ENCODE data around the gene PTPRN2.
"Not testable (repeated sequence)": the region's sequence is repeated elsewhere in the genome, so short reads cannot be mapped to it uniquely, and the experiment has no call there.

PTPRN2 gene

DNA sequence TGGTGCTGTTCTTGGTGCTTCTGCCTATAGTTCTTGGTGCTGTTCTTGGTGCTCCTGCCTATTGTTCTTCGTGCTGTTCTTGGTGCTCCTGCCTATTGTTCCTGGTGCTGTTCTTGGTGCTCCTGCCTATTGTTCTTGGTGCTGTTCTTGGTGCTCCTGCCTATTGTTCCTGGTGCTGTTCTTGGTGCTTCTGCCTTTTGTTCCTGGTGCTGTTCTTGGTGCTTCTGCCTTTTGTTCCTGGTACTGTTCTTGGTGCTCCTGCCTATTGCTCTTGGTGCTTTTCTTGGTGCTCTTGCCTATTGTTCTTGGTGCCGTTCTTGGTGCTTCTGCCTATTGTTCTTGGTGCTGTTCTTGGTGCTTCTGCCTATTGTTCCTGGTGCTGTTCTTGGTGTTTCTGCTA lies 71.1 kb downstream of the PTPRN2 start:
- DNase-seq (ENCODE audit: low read depth in 2 of 2) = no peak

DNA sequence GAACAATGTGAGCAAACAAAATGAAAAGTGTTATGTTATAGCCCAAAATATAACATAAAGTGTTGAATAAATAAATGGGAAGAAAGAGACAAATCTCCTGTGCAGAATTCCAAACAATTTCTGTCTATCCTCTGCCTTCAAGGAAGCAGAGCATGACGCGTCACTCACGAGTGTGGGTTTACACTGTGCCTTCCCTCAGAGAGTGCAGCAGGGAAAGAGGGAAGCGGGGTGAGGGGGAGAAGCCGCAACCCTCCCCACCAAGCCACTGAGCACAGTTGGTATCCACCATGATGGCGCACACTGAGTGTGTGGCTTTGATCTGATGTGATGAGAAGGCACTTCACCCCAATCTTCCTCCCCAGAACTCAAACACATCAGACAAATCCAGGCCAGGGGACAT lies 74.8 kb downstream of the PTPRN2 start:
- DNase-seq (ENCODE audit: low read depth in 2 of 2) = no peak

DNA sequence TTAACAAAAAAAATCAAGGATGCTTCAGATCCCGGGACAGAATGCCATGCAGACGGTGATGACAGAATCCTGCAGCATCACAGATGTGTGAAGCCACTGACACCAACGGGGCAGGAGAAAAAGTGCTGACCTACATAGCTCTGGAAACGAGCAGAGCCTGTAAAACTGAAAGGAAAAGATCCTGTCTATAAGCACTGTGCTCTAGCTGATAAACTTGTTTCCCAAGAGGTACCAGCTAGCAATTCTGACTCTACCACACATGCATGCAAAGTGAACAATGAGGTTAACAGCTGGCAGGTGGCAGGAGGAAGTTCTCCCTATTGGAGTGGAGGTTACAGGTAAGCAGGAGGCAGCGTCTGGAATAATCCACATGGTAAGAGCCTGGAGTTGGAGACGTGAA lies 75.6 kb downstream of the PTPRN2 start:
- DNase-seq (ENCODE audit: low read depth in 2 of 2) = no peak

DNA sequence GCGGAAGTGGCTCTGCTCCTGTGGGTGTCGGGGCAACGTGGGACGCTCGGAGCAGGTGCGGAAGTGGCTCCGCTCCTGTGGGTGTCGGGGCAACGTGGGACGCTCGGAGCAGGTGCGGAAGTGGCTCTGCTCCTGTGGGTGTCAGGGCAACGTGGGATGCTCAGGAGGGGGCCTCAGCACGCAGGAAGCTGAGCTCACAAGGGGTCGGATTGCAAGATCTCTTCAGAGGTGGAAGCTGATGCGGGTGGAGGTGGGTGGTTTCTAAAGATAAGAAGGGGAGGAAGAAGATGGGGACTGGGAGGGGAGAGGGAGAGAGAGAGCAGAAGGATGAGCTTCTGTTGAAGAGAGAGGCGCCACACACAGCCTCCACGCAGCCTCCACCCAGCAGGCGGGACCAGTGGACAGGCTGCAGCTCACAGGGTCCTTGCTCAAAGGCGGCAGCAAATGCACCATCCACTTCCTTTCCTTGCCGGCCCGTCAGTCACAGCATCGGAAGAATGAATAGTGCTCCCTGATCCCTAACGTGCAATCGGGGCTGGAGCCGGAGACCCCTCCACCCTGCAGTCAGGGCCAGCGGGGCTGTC lies 78.7 kb downstream of the PTPRN2 start:
- no peak for DNase-seq (ENCODE audit: low read depth in 2 of 2)

DNA sequence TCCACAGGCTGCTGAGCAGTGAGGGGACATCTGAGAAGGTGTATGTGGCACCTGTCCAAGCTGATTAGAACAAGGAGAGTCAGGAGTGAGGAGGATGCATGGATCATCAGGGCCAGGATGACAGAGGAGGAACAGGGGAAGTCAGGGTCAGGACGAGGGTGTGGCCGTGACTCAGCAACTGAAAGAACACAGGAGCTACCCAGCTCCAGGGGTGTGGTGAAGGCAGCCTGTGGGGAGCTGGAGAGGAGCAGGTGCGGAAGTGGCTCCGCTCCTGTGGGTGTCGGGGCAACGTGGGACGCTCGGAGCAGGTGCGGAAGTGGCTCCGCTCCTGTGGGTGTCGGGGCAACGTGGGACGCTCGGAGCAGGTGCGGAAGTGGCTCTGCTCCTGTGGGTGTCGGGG lies 79.3 kb downstream of the PTPRN2 start:
- not testable (repeated sequence) for DNase-seq (ENCODE audit: low read depth in 2 of 2)

DNA sequence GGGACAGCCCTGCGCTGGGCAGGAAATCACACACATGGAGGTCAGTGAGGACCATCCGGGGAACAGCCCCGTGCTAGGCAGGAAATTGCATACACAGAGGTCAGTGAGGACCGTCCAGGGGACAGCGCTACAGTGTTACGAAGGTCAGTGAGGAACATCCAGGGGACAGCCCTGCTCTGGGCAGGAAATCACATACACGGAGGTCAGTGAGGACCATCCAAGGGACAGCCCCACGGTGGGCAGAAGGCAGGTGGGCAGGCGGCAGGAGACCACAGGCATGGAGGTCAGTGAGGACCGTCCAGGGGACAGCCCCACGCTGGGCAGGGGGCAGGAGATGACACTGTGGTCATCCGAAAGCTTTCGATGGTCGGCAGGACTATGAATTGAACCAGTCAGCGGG lies 79.7 kb downstream of the PTPRN2 start:
- no peak for DNase-seq (ENCODE audit: low read depth in 2 of 2)

DNA sequence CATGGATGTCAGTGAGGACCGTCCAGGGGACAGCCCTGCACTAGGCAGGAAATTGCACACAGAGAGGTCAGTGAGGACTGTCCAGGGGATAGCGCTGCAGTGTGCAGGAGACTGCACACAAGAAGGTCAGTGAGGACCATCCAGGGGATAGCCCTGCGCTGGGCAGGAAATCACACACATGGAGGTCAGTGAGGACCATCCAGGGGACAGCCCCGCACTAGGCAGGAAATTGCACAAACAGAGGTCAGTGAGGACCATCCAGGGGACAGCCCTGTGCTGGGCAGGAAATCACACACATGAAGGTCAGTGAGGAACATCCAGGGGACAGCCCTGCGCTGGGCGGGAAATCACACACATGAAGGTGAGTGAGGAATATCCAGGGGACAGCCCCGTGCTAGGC lies 80.4 kb downstream of the PTPRN2 start:
- not testable (repeated sequence) for DNase-seq (ENCODE audit: low read depth in 2 of 2)

DNA sequence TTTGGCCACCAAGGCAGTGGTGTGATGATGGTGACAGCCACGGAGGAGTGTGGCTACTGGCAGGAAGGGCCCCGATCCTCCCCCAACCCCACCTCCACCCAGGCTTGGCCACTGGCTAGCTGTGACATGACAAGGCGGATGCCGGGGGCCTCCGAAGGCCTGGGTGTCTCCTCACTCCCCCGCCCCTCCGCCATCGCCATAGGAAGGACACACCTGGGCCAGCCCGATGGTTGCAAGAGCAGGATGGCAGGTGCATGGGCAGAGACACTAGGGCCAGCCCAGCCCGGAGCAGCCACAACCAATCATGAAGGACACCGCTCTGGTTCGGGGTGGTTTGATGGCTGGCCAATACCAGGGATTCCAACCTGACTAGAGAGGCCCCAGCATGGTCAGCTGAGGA lies 81.0 kb downstream of the PTPRN2 start:
- no peak for DNase-seq (ENCODE audit: low read depth in 2 of 2)

DNA sequence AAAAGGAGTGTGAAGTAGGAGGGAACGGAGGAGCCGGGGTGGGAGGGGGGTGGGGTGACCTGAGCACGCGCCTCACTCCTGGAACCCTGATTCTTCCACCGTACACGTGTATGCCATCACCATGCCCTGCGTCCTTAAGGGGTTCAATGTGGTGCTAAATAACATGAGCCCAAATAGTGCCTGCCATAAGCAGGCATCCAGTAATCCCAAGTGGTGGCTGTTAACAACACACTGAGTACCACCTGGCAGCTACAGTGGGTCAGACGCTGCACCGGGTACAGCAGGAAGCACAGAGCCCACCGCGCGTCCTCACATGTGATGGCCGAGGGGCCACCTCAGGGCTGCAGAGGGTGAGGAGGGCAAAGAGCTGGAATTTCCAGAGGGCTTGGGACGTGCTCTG lies 81.9 kb downstream of the PTPRN2 start:
- DNase-seq (ENCODE audit: low read depth in 2 of 2) = no peak

DNA sequence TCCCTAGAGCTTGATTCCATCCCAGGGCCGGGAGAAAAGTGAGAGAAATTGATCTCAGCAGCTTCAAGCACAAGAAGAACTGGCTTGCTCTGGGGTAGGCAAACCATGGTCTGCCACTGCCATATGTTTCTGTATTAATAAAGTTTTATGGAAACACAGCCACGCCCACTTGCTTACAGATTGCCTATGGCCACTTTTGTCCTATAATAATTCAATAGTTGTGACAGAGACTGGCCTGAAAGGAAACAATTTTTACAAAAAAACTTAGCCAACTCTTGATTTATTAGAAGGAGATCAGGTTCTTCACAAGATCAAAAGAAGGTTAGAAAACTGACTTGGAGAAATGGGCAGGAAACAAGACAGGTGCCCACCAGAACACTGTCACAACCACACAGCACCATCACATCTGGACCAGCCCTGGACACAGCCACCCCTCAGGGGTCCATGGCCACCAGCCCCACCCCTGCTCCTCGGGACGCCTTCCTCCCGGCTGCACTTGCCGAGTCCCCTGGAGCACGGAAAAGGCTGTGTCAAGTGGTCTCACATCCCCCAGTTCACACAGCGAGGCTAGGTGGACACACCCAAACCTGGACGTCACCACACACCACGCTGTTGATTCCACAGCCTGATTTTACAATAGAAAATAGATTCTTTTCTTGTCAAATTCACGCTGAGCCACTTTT lies 85.4 kb downstream of the PTPRN2 start:
- DNase-seq (ENCODE audit: low read depth in 2 of 2) = no peak

DNA sequence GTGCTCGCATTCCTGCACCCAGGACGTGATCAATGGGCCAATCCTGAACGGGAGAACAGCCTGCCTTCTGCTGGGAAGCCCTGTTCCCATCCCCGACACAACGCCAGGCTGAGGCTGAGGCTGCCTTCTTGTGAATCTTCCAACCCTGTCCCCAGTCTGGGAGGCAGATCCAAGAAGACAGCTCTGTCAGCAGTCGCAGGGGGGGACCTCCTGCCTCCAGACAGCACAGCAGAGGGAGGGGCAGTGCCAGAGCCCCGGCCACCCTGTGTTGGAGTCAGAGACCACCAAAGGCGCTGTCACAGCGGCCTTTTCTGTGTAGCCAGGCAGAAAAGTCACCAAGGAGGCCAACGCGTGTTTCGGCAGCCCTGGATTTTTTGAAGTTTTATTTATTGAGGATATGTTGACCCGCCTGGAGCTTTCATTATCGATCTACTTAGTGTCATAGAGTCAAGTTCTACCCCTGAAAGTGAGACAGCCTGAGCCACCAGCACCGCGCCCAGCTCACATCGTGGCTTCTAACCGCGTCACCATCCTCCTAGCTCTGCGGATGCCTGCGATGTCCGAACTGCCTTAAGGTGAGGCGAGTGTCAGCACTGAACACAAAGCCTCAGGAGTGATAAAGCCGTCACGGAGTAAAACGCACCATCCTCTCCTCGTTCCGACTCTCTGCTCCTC lies 86.1 kb downstream of the PTPRN2 start:
- DNase-seq (ENCODE audit: low read depth in 2 of 2) = no peak

DNA sequence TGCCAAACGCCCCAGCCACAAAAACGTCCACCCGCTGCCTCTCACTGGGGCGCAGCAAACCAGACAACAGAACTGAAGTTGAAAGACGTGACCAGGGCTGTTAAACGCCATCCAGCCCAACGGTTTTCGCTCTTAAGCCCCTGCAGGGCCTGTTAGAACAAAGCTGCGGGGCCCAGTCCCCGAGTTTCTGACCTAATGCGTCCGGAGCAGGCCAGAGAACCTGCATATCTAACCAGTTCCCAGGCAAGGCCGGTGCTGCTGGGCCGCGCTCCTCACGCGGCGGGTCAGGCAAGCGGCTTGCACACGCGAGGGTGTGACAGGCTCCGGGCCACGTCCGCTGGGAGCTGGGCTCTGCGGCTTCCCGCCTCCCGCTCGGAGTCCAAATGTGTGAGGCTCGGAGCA lies 87.0 kb downstream of the PTPRN2 start:
- no peak for DNase-seq (ENCODE audit: low read depth in 2 of 2)

DNA sequence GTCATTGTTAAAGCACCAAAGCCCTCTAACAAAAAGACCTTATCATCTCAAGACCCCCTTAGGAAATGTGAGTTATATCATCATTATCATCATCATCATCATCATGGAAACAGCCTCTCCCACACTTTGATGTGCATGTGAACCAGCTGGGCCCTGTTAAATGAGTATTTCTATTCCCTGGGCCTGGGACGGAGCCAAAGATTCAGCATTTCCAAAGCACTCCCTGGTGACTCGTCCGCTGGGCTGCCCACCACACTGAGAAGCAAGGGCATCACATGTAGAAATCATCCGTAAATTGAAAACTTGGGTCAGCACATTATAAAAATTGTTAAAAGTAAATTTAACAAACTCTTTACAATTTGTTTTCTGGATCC lies 88.6 kb downstream of the PTPRN2 start:
- no peak for DNase-seq (ENCODE audit: low read depth in 2 of 2)

DNA sequence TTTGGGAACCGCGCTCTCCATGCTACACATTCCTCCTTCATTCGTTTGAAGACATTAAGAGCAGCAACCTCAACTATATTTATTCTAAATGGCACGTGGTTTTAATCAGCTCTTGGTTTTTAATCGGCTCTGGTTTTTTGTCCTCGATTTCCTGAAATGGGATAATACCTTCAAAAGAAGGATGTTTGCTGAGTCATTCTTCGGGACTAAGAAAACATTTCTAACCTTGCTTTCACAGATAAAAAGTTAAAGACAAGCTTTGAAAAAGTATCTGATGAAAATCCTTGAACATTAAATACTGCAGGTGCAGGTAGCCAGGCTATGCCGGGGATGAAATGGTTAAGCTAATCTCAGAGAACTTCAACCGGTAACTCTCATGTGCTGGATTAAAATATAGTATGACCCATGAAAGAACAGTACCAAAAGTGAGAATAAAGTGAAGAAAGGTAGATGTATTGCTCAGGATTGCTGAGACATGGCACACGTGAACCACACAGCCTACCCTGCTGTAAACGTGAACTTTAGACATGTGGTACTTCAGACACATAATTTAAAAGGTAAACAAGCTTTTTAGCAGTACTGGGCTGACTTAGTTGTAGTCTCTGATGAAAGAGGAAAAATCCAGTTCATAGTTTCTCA lies 89.1 kb downstream of the PTPRN2 start:
- no peak for DNase-seq (ENCODE audit: low read depth in 2 of 2)

DNA sequence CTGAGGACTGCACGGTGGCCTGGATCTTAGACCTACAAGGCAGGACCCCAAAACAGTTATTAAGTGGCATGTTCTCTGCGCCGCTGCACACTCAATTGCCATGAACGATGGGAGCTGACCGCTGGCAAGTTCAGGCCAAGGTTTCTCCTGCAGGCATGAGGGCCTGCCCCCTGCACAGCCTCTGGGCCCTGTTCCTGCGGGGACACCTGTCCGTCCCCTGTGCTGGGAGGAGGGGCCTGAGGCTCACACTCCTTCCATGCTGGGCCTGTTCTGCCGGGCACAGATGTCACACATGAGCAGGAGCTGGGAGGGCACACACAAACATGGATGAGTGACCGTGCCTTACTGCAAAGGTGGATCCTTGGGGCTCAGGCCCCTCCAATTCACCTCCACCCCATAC lies 90.0 kb downstream of the PTPRN2 start:
- no peak for DNase-seq (ENCODE audit: low read depth in 2 of 2)

DNA sequence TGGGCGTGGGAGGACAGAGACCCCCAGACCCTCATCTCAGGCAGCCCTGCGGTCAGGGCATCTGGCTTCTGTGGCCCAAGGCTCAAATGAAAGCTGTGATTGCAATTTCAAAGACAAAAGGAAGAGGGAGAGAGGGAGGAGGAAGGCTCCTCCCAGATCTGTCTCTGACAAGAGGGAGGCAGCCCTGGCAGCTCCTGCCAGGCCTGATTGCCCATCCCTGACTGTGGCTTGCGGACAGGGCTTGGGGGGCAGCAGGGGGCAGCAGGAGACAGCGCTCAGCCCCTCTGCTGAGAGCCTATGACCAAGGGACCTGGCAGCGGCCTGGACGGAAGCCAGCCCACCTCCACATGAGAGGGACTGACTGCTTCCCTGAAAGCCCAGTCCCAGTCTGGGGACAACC lies 91.8 kb downstream of the PTPRN2 start:
- no peak for DNase-seq (ENCODE audit: low read depth in 2 of 2)

DNA sequence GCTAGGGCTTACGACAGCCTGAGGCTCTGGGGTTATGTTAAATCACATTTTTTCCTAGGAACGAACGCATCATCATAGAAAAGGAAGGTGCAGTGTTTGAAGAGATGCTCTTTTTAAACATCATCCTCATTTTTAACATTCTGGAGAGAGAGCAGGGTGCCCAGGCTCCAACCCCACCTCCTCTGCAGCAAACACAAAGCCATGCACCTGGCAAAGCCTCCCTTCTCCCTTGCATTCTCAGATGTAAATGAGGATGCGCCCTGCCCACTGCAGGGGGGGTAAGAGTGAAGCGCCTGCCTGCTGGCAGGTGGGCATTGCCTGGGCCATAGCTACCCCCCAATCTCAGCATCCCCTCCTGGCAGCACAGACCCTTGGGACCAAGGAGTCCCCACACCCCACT lies 92.4 kb downstream of the PTPRN2 start:
- DNase-seq (ENCODE audit: low read depth in 2 of 2) = no peak

DNA sequence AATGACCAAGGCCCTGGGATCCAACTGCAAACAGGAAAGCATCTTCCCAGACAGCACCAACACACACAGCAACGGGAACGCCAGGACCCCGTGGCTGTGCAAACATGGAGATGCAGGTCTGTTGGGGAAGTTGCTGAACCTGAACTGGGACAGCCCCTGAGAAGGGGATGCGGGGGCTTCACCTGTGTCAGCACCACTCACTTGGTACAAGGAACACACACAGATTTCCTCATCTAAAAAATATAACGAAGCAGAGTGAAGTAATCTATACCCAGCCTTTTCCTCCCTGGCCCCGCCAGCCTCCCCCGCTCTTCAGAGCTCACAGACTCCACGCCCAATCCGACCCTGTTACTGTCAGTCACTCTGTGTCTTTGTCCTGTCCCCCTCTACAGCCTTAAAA lies 93.0 kb downstream of the PTPRN2 start:
- no peak for DNase-seq (ENCODE audit: low read depth in 2 of 2)

DNA sequence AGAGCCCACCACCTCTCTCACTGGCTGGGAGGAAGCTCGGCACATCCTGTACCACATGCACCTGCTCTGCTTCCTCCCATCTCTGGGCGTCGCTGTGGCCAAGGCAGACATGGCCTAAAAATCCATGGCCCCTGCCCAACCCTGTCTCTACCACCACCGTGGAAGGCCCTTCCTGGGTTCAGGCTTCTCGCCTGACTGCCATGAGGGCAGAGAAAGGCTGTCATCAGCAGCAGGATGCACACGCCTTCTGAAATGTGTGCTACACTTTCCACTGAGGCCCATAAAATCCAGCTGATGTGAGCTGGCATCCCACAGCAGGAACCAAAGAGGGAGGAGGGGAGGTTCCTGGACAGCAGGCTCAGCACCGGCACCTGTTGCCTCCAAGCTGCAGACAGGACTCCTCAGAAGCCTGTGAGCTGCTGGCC lies 93.4 kb downstream of the PTPRN2 start:
- no peak for DNase-seq (ENCODE audit: low read depth in 2 of 2)

DNA sequence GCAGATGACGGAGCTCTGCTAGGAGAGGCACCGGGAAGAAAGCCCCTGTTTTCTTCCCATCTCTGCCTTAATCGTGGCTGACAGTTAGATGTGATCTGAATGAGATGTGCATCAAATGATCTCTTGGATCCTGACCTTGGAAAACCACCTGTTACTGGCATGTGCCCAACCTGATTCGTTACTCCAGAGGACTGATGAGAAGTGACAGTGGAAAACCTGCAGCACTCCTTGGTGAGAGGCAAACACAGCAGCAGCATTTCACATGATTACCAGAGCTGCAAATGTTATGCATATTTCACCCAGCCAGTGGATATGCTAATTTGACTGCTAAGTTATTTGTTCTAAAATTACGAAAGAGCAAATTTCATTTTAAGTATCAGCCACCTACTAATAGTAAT lies 95.3 kb downstream of the PTPRN2 start:
- no peak for DNase-seq (ENCODE audit: low read depth in 2 of 2)

DNA sequence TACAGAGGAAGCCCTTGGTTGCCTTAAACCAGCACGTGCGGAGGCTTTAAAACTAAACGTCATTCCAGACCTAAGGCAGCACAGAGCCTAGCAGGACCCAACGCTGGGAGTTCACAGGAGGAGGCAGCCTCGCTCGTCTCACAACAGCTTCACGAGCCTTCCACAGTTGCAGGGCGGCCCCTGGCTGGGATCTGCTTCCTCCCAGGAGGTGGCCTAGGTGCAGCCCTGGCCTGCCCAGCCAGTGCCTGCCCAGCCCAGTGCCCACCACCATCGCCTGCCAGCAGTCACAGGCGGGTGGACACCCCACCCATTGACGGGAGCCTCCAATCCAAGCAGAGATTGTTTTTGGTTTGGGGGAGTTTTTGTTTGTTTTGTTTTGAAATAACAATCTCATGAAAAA lies 96.5 kb downstream of the PTPRN2 start:
- no peak for DNase-seq (ENCODE audit: low read depth in 2 of 2)

DNA sequence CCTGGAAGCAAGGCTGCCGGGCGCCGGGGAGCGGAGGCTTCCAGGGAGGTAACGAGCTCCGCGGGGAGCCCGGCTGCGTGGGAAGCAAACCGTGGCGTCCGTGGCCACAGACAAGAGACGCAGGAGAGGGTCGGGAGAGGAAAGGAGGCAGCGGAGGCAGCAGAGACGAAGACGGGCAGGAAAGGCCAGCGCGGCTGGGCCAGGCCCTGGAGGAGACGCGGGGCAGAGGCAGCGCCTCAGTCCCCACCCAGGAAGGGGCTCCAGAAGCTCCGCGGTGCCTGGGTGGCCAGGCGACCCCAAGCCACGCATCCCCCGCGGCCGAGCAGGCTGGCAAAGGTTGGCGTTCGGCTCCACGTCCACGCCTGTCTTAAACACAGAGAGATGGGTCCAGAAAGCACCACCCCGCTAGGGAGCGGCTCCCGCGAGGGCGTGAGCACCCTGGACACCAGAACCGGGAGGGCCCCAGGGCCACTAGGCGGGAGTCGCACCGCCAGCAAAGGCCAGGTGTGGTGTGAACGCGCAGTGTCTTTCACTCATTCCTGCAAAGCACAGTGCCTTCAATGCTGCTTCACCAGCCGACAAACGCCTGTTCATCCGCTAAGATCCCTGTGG lies 97.3 kb downstream of the PTPRN2 start:
- DNase-seq (ENCODE audit: low read depth in 2 of 2) = no peak

Data from activated CD4-positive, alpha-beta T cell treated with anti-CD3 and anti-CD28 coated beads for 24 hours (primary cell).